ENCODE results near the gene TSPEAR.

The TSPEAR gene

GRCh38 chr21:44530903-44531605 lies 180.3 kb downstream of the TSPEAR start:
- H3K4me3 ChIP-seq: no peak overlapping the region
- no peak for DNase-seq (ENCODE audit: low spot score)
- TF ChIP-seq CTCF (IDR thresholded peaks at IDR 0.05): no peak
- no peak overlapping the region for H3K27ac ChIP-seq

DNA sequence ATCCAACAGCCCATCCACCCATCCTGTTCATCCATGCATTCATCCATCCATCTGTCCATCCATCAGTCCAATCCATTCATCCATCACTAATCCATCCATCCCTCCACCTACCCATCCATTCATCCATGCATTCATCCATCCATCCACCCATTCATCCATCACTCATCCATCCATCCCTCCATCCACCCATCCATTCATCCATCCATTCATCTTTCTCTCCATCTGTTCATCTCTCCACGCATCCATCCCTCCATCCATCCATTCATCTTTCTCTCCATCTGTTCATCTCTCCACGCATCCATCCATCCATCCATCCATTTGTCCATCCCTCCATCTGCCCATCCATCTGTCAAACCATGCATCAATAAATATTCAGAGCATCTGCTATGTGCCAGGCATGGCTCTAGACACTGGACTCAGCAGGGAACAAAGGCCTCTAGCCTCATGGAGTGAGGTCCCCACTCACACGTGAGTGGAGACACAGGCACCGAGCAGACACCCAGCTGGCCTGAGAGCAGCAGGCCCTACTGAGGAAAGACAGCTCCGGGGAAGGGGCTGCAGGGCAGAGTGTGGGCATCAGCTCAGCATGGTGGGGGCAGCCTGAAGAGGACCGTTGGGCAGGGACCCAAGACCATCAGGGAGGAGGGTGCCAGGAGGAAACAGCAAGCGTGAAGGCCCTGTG lies 181.0 kb downstream of the TSPEAR start:
- no peak for TF ChIP-seq CTCF (IDR thresholded peaks at IDR 0.05)
- Histone ChIP-seq H3K27ac (no peak overlapping the region), H3K4me3 (no peak overlapping the region)
- no peak for DNase-seq (ENCODE audit: low spot score)

DNA sequence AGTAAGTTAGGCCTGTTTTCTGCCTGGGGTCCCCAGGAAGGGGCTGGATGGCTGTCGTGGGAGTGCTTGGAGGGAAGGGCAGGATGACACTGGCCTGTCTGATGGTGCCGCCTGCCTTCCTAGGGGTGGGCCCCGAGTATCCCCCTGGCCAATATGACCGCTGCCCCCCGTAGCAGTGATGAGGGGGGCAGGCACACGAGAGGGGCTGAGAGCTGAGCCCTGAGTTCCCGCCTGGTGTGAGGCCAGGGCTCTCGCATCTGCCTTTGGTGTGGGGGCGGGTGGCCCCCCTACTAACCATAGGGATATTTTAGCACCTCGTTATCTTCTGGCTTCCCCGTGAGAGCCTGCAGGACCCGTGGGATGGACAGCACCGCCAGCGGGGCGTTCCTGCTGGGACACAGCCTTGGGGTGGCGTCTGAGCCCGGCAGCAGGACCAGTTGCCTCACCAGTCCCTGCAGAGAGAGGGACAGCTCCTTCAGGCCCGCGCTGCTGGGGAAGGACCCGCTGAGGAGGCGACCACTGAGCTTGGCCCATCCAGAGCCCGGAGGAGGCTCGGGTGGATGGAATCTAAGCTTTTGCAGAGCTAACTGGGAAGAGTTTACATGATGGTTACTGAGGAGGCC lies 181.8 kb downstream of the TSPEAR start:
- H3K4me3 ChIP-seq: no peak overlapping the region
- no peak for DNase-seq (ENCODE audit: low spot score)
- TF ChIP-seq CTCF (IDR thresholded peaks at IDR 0.05): no peak
- no peak overlapping the region for H3K27ac ChIP-seq

DNA sequence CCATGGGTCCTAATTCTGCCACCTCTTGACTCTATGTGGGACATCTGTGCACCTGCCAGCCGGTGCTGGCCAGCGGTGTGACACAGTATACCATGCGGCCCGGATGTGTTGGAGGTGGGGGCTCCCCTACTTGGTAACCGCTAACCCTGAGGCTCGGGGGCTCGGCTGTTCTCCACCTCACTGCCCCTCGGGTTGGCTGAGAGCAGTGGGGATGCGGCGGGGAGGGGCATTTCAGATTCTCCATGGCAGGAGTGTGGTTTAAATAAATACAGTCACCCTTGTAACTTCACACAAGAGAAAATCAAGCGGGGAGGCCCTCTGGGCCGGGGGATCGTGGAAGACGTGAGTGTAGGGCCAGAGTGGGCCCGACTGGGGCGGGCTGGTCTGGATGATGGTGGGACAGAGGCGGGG lies 182.4 kb downstream of the TSPEAR start:
- no peak for DNase-seq (ENCODE audit: low spot score)
- H3K4me3 ChIP-seq: no peak overlapping the region
- TF ChIP-seq CTCF (IDR thresholded peaks at IDR 0.05): no peak
- H3K27ac ChIP-seq: no peak overlapping the region

DNA sequence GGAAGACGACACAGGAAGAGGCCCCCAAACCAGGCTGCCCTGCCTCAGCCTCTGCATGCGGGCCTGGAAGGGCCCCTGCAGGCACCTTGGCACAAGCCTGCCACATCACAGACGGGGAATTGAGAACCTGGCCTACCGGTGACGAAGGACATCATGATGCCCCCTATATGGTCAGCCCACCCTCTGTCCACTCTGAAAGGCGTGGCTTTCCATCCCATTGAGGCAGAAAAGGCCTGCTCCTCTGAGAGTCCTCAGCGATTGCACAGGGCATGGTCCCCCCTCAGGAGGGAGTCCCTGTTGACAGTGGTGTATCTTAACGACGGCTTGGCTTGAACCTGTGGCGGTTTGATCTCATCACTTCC lies 182.8 kb downstream of the TSPEAR start:
- Histone ChIP-seq H3K4me3 (no peak overlapping the region), H3K27ac (no peak overlapping the region)
- DNase-seq (ENCODE audit: low spot score): no peak
- no peak for TF ChIP-seq CTCF (IDR thresholded peaks at IDR 0.05)

GRCh38 chr21:44527983-44528633 lies 183.3 kb downstream of the TSPEAR start:
- no peak overlapping the region for H3K27ac ChIP-seq
- DNase-seq (ENCODE audit: low spot score): no peak
- TF ChIP-seq CTCF (IDR thresholded peaks at IDR 0.05): no peak
- H3K4me3 ChIP-seq: no peak overlapping the region
